Large intestine (tissue), 3 donors: ENCODE data around the gene JADE2. TPM values are rescaled to one million over a fixed set of nuclear protein-coding genes. Genes with fewer than 3 reads are reported as not detected.
A peak's percentile ranks its signal among the peaks of the same experiment; 100 is the strongest.

Source experiments
- DNase-seq, 2 donors: peaks; one replicate each; pipeline versions ENCODE4 v3.0.0 to v3.0.0-alpha.2; 2013
- H3K27ac ChIP-seq: one replicate; pipeline ENCODE4 v1.5.1; 2013; ENCODE audit warnings: low read length
- H3K27me3 ChIP-seq: 2 replicates; pipeline ENCODE4 v1.6.1; 2013; ENCODE audit warnings: low read length; ENCODE audit not compliant: control insufficient read depth, insufficient read depth
- H3K36me3 ChIP-seq: 2 replicates; pipeline ENCODE4 v1.6.1; 2013; ENCODE audit warnings: low read length; ENCODE audit not compliant: control insufficient read depth, insufficient read depth
- H3K4me1 ChIP-seq: one replicate; pipeline ENCODE4 v1.6.1; 2013; ENCODE audit warnings: low read length; ENCODE audit not compliant: control insufficient read depth, insufficient read depth
- H3K4me3 ChIP-seq: one replicate; pipeline ENCODE4 v1.5.1; 2013; ENCODE audit warnings: low read length
- H3K9me3 ChIP-seq: one replicate; pipeline ENCODE4 v1.6.1; 2013; ENCODE audit warnings: mild to moderate bottlenecking, low read depth, low read length, moderate library complexity; ENCODE audit not compliant: control insufficient read depth
- WGBS: methylation state at CpG from one replicate; pipeline ENCODE4 v1.1.5; 2013; ENCODE audit warnings: low lambda C conversion rate; ENCODE audit not compliant: insufficient coverage; 5-methylcytosine and 5-hydroxymethylcytosine counted together
- polyA plus RNA-seq: library from polyadenylated mRNA; unstranded; fragments of 120-200 nt; gene quantifications from one replicate; pipeline ENCODE4 v1.2.1, GENCODE V29; 2013

The JADE2 gene
- polyA plus RNA-seq, 1 donor: 29.9 TPM

DNA sequence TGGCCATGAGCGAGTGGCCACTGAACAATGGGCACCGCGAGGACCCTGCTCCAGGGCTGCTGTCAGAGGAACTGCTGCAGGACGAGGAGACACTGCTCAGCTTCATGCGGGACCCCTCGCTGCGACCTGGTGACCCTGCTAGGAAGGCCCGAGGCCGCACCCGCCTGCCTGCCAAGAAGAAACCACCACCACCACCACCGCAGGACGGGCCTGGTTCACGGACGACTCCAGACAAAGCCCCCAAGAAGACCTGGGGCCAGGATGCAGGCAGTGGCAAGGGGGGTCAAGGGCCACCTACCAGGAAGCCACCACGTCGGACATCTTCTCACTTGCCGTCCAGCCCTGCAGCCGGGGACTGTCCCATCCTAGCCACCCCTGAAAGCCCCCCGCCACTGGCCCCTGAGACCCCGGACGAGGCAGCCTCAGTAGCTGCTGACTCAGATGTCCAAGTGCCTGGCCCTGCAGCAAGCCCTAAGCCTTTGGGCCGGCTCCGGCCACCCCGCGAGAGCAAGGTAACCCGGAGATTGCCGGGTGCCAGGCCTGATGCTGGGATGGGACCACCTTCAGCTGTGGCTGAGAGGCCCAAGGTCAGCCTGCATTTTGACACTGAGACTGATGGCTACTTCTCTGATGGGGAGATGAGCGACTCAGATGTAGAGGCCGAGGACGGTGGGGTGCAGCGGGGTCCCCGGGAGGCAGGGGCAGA is 53.3 kb downstream of the JADE2 start:
- Histone ChIP-seq H3K36me3 (peaks cover 78% of the 10 kb centered on the region), H3K4me1 (no peaks in the 10 kb centered on the region), H3K4me3 (no peak overlapping the region), H3K27ac (no peak overlapping the region), H3K27me3 (no peaks in the 10 kb centered on the region), H3K9me3 (no peaks in the 10 kb centered on the region)
- WGBS: no CpG with 5 or more reads among the region's 32 CpGs
- DNase-seq: no peak

- no CpG with 5 or more reads among the region's 13 CpGs for WGBS
- H3K9me3 ChIP-seq: no peaks in the 10 kb centered on the region
- no peaks in the 10 kb centered on the region for H3K4me1 ChIP-seq
- no peak overlapping the region for H3K4me3 ChIP-seq
- peaks cover 72% of the 10 kb centered on the region for H3K36me3 ChIP-seq
- H3K27me3 ChIP-seq: no peaks in the 10 kb centered on the region
- DNase-seq: no peak
- no peak overlapping the region for H3K27ac ChIP-seq
Observed at GRCh38 chr5:134579284-134579771, 53.9 kb downstream of the JADE2 start.

DNA sequence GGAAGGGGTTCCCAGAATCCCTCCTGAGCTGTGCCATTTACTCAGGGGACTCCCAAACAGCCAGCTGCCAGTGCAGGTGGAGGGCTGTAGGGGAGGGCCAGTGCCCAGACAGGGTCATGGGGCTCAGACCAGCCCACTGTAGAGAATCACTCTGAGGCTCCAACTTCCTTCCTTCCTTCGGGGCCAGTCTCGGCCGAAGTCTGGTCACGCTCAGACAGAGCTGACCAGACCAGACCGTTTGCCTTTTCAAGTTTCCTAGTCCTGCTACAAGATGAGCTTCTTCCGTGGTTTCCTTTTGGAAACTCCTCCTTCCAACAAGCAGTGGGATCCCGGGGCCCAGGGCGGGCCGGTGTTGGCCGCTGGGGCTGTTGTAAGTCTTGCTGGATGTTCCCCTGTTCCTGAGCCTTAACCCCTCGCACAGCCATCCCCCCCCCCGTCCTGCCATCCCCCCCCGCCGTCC is 54.6 kb downstream of the JADE2 start:
- DNase-seq: no peak
- Histone ChIP-seq H3K36me3 (peaks cover 65% of the 10 kb centered on the region), H3K4me3 (no peak overlapping the region), H3K27ac (no peak overlapping the region), H3K9me3 (no peaks in the 10 kb centered on the region), H3K4me1 (no peaks in the 10 kb centered on the region), H3K27me3 (no peaks in the 10 kb centered on the region)
- no CpG with 5 or more reads among the region's 14 CpGs for WGBS

DNA sequence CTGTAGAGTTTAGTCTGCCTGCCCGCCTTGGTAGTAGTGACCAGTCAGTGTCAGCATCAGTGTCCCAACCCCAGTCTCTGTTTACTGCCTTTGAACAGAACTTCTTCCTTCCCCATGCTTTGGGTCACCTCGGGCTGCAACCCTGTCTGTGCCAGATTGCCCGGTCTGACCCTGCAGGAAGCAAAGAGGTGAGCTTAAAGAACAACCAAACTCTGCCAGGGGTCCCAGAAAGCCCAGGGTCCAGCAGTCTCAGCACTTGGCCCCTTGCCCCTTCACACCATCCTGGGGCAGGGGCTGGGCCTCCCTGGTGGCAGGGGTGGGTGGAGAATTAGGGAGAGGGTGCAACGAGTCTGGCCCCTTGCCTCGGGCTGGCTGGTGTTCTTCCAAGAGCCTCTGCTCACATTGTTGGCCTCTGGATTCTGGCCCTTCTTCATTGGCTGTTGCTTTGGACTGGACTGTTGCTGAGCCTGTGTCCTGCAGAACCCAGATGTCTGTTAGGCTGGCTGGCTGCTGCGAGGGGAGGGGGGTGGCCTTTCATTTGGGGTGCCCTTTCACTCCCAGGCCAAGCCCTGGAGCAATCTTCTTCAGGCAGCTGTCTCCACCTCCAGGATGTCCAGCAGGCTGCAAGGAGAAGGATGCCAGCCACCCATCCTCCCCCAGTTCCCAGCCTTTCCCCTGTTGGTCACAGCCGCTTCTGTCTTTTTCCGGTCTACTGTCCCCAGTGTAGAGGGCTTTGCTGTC is 55.9 kb downstream of the JADE2 start:
- H3K27me3 ChIP-seq: no peaks in the 10 kb centered on the region
- no peak overlapping the region for H3K27ac ChIP-seq
- no peak for DNase-seq
- no peak overlapping the region for H3K4me3 ChIP-seq
- H3K9me3 ChIP-seq: no peaks in the 10 kb centered on the region
- no peaks in the 10 kb centered on the region for H3K4me1 ChIP-seq
- H3K36me3 ChIP-seq: peaks cover 53% of the 10 kb centered on the region
- WGBS: no CpG with 5 or more reads among the region's 8 CpGs

- Histone ChIP-seq H3K27ac (no peak overlapping the region), H3K4me1 (peaks cover 4% of the 10 kb centered on the region), H3K9me3 (no peaks in the 10 kb centered on the region), H3K27me3 (no peaks in the 10 kb centered on the region), H3K36me3 (peaks cover 44% of the 10 kb centered on the region), H3K4me3 (no peak overlapping the region)
- no peak for DNase-seq
- no CpG with 5 or more reads among the region's 5 CpGs for WGBS
Observed at GRCh38 chr5:134582281-134582680, 56.8 kb downstream of the JADE2 start.

DNA sequence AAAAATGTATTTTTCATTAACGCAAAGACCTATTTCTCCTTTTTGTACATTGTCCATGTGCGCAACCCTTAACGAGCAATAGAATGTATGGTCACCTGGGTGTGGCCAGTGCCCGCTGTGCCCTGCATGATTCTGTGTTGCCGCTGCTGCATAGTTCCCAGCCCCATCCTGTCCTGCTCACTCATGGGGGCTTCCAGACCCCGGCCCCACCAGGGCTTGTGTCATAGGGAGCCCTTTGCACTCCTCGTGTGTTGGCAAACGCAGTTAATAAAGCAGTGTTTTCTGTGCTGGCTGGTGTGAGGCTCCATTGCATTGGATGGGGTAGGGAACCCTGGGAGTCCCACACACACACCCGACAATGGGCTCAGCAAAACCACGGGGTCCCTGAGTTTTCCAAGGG is 57.5 kb downstream of the JADE2 start:
- Histone ChIP-seq H3K27me3 (no peaks in the 10 kb centered on the region), H3K27ac (no peak overlapping the region), H3K9me3 (no peaks in the 10 kb centered on the region), H3K4me3 (no peak overlapping the region), H3K36me3 (peaks cover 38% of the 10 kb centered on the region), H3K4me1 (peaks cover 4% of the 10 kb centered on the region)
- no peak for DNase-seq
- WGBS: 89% methylated on average over 3 of the region's 10 CpGs

- DNase-seq: no peak
- no peak overlapping the region for H3K27ac ChIP-seq
- H3K4me3 ChIP-seq: no peak overlapping the region
- peaks cover 30% of the 10 kb centered on the region for H3K36me3 ChIP-seq
- no peaks in the 10 kb centered on the region for H3K27me3 ChIP-seq
- H3K4me1 ChIP-seq: peaks cover 4% of the 10 kb centered on the region
- H3K9me3 ChIP-seq: no peaks in the 10 kb centered on the region
- no CpG with 5 or more reads among the region's 2 CpGs for WGBS
Observed at GRCh38 chr5:134583766-134584165, 58.3 kb downstream of the JADE2 start.

DNA sequence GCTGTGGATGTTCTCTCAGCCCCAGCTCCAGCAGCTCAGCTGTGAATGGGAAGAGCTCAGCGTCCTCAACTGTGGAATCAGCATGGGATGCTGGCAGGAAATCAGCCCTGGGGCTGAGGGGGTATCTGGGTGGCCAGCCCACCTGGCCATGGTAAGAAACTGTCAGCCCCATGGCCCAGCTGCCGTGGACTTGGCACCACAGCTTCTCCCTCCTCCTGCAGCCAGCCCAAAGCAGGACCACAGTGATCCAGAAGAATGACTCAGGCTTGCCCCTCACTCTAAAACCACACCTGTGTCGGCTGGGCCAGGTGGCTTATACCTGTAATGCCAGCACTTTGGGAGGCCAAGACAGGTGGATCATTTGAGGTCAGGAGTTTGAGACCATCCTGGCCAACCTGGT is 59.2 kb downstream of the JADE2 start:
- H3K4me3 ChIP-seq: no peak overlapping the region
- no CpG with 5 or more reads among the region's 3 CpGs for WGBS
- peaks cover 21% of the 10 kb centered on the region for H3K36me3 ChIP-seq
- no peaks in the 10 kb centered on the region for H3K27me3 ChIP-seq
- no peak overlapping the region for H3K27ac ChIP-seq
- no peaks in the 10 kb centered on the region for H3K9me3 ChIP-seq
- H3K4me1 ChIP-seq: peaks cover 4% of the 10 kb centered on the region
- DNase-seq: no peak

DNA sequence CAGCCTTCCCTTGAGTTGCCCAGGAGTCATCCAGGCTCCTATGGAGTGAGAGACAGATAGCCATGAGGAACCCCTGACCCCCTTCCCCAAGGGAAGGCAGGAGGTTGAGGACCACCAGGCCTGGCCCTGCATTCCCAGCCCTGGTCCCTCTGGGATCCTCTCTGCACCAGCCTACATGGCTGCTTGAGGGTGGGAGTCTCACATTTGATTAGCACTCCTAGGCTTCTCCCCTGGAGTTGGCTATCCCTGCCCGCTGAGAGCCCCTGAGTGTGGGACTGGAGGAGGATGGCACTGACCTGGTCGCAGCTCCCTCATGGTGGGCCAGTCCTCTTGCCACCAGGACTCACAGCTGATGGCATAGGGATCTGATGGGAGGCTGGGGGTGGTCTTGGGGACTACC is 60.5 kb downstream of the JADE2 start:
- no CpG with 5 or more reads among the region's 2 CpGs for WGBS
- no peaks in the 10 kb centered on the region for H3K9me3 ChIP-seq

GRCh38 chr5:134586866-134587524 is 61.5 kb downstream of the JADE2 start:
- 7% methylated on average over 2 of the region's 13 CpGs for WGBS
- no peaks in the 10 kb centered on the region for H3K27me3 ChIP-seq
- H3K27ac ChIP-seq: no peak overlapping the region
- peaks cover 12% of the 10 kb centered on the region for H3K4me1 ChIP-seq
- H3K36me3 ChIP-seq: peaks cover 3% of the 10 kb centered on the region
- H3K9me3 ChIP-seq: no peaks in the 10 kb centered on the region
- peak; percentile 78 to 83 for DNase-seq
- H3K4me3 ChIP-seq: no peak overlapping the region

More for the DNA sequence above, 60.5 kb downstream of the JADE2 start:
- DNase-seq: no peak
- H3K27ac ChIP-seq: no peak overlapping the region
- no peak overlapping the region for H3K4me3 ChIP-seq
- peaks cover 6% of the 10 kb centered on the region for H3K4me1 ChIP-seq
- peaks cover 10% of the 10 kb centered on the region for H3K36me3 ChIP-seq
- H3K27me3 ChIP-seq: no peaks in the 10 kb centered on the region
